H1 (cell line): Measurements from ENCODE around the gene TMEM150B. TPM values are rescaled to one million over a fixed set of nuclear protein-coding genes. Genes with fewer than 3 reads are reported as not detected.

ENCODE experiments used
- CTCF ChIA-PET: fragments of 300-600 bp; sonication (Branson Sonifier 250); formaldehyde crosslinking; loops from one replicate; lab custom pipeline; 2021; ENCODE audit not compliant: partially characterized antibody; lab: Charles Lee
- POLR2A ChIA-PET: fragments of 300-600 bp; sonication (Branson Sonifier 250); formaldehyde crosslinking; loops from one replicate; lab custom pipeline; 2021; ENCODE audit warnings: inconsistent platforms; ENCODE audit not compliant: partially characterized antibody; lab: Charles Lee
- DNase-seq, 2 experiments: peaks; one replicate each; pipeline versions ENCODE4 v3.0.0 to v3.0.0-alpha.2; 2010 to 2022; ENCODE audit warnings: low spot score in 2 of 2, low read depth in 1 of 2, mixed read lengths in 1 of 2
- FAIRE-seq: peaks from 2 replicates; lab custom pipeline; 2011; peaks lifted over from hg19 to GRCh38; lab: Jason Lieb, UNC
- H2AFZ ChIP-seq: 2 replicates; pipeline ENCODE4 v1.8.1; 2012; ENCODE audit warnings: low read length, inconsistent platforms
- H2AK5ac ChIP-seq: 2 replicates; pipeline ENCODE4 v1.6.1; 2013; ENCODE audit warnings: low read depth, low read length
- H2BK120ac ChIP-seq: replicated peaks from 2 replicates; pipeline ENCODE3; 2013; ENCODE audit warnings: low read depth, low read length, inconsistent platforms
- H2BK12ac ChIP-seq: 2 replicates; pipeline ENCODE4 v1.6.1; 2013; ENCODE audit warnings: low read depth, low read length
- H2BK15ac ChIP-seq: 2 replicates; pipeline ENCODE4 v1.6.1; 2013; ENCODE audit warnings: low read length
- H2BK20ac ChIP-seq: 2 replicates; pipeline ENCODE4 v1.6.1; 2013; ENCODE audit warnings: low read length
- H2BK5ac ChIP-seq: 2 replicates; pipeline ENCODE4 v1.6.1; 2013; ENCODE audit warnings: low read depth, low read length
- H3K14ac ChIP-seq: 2 replicates; pipeline ENCODE4 v1.6.1; 2013; ENCODE audit warnings: inconsistent platforms; ENCODE audit not compliant: insufficient read length
- H3K18ac ChIP-seq: 2 replicates; pipeline ENCODE4 v1.6.1; 2013; ENCODE audit warnings: low read length; ENCODE audit errors: extremely low read depth
- H3K23ac ChIP-seq: 2 replicates; pipeline ENCODE4 v1.6.1; 2013; ENCODE audit warnings: inconsistent platforms; ENCODE audit not compliant: insufficient read length
- H3K23me2 ChIP-seq: 2 replicates; pipeline ENCODE4 v1.6.1; 2013; ENCODE audit warnings: low read depth, low read length
- H3K27ac ChIP-seq: 2 replicates; pipeline ENCODE4 v1.6.1; 2011; ENCODE audit warnings: low read depth, low read length, inconsistent platforms
- H3K27me3 ChIP-seq, 4 experiments: replicated peaks in 1 of 4; 1 replicate in 1 of 4; 2 replicates in 3 of 4; pipeline versions ENCODE4 v1.6.1 to v1.8.1; 2011 to 2013; ENCODE audit warnings: low read length in 3 of 4, mild to moderate bottlenecking in 3 of 4, inconsistent platforms in 2 of 4, mixed read lengths in 2 of 4, moderate library complexity in 1 of 4; ENCODE audit not compliant: control insufficient read depth in 3 of 4, insufficient read depth in 3 of 4; ENCODE audit errors: extremely low read depth in 1 of 4
- H3K36me3 ChIP-seq, 4 experiments: 2 replicates each; pipeline versions ENCODE4 v1.6.1 to v1.8.1; 2011 to 2013; ENCODE audit warnings: mild to moderate bottlenecking in 4 of 4, low read length in 3 of 4, moderate library complexity in 2 of 4, control low read depth in 1 of 4, inconsistent platforms in 1 of 4; ENCODE audit not compliant: insufficient read depth in 4 of 4, control insufficient read depth in 2 of 4
- H3K4ac ChIP-seq: replicated peaks from 2 replicates; pipeline ENCODE3; 2013; ENCODE audit warnings: low read length, low read depth, mixed read lengths, inconsistent platforms; ENCODE audit not compliant: insufficient read length
- H3K4me1 ChIP-seq, 4 experiments: replicated peaks in 1 of 4; 1 replicate in 1 of 4; 2 replicates in 3 of 4; pipeline versions ENCODE4 v1.6.1 to v1.8.1; 2011 to 2013; ENCODE audit warnings: low read length in 3 of 4, inconsistent platforms in 2 of 4, mixed read lengths in 1 of 4; ENCODE audit not compliant: insufficient read depth in 4 of 4, control insufficient read depth in 3 of 4
- H3K4me2 ChIP-seq, 2 experiments: 2 replicates each; pipeline versions ENCODE4 v1.6.1 to v1.8.1; 2011 to 2013; ENCODE audit warnings: low read depth in 2 of 2, low read length in 2 of 2, control low read depth in 1 of 2, inconsistent platforms in 1 of 2, mild to moderate bottlenecking in 1 of 2; ENCODE audit not compliant: insufficient read depth in 1 of 2
- H3K4me3 ChIP-seq, 4 experiments: fragments of 200-600, 300-600 bp in 1 of 4; sonication (generic), shearing (Covaris generic), sonication (Bioruptor Twin) in 1 of 4; 2 replicates each; pipeline versions ENCODE4 v1.5.1 to v1.8.1; 2011 to 2016; ENCODE audit warnings: low read length in 4 of 4, low read depth in 3 of 4, control low read depth in 2 of 4, inconsistent platforms in 2 of 4, mild to moderate bottlenecking in 2 of 4, mixed read lengths in 1 of 4, moderate library complexity in 1 of 4; ENCODE audit not compliant: insufficient read depth in 2 of 4; ENCODE audit errors: extremely low read depth in 1 of 4
- H3K56ac ChIP-seq: replicated peaks from 2 replicates; pipeline ENCODE3; 2013; ENCODE audit warnings: low read depth, mild to moderate bottlenecking, mixed read lengths, low read length, inconsistent platforms; ENCODE audit not compliant: insufficient read length
- H3K79me1 ChIP-seq: 2 replicates; pipeline ENCODE4 v1.6.1; 2013; ENCODE audit warnings: low read depth, low read length, control low read depth
- H3K79me2 ChIP-seq, 2 experiments: 2 replicates each; pipeline versions ENCODE4 v1.6.1 to v1.8.1; 2012 to 2013; ENCODE audit warnings: low read length in 2 of 2, mild to moderate bottlenecking in 2 of 2, inconsistent platforms in 1 of 2; ENCODE audit not compliant: insufficient read depth in 2 of 2, control insufficient read depth in 1 of 2
- H3K9ac ChIP-seq, 4 experiments: replicated peaks in 1 of 4; 1 replicate in 1 of 4; 2 replicates in 3 of 4; pipeline versions ENCODE4 v1.6.1 to v1.8.1; 2011 to 2013; ENCODE audit warnings: low read depth in 3 of 4, low read length in 3 of 4, control low read depth in 2 of 4, mild to moderate bottlenecking in 2 of 4, moderate library complexity in 2 of 4, inconsistent platforms in 1 of 4; ENCODE audit errors: extremely low read depth in 1 of 4
- H3K9me3 ChIP-seq, 2 experiments: 2 replicates each; pipeline versions ENCODE4 v1.6.1 to v1.8.1; 2012 to 2013; ENCODE audit warnings: mild to moderate bottlenecking in 2 of 2, moderate library complexity in 2 of 2, control low read depth in 1 of 2, inconsistent platforms in 1 of 2, low read depth in 1 of 2, low read length in 1 of 2, mixed read lengths in 1 of 2; ENCODE audit not compliant: insufficient read depth in 2 of 2
- H4K20me1 ChIP-seq, 2 experiments: replicated peaks in 1 of 2; 2 replicates each; pipeline versions ENCODE3 to v1.8.1; 2011 to 2013; ENCODE audit warnings: inconsistent platforms in 2 of 2, low read length in 2 of 2, mild to moderate bottlenecking in 1 of 2; ENCODE audit not compliant: insufficient read depth in 2 of 2, control insufficient read depth in 1 of 2
- H4K5ac ChIP-seq: 2 replicates; pipeline ENCODE4 v1.6.1; 2013; ENCODE audit warnings: low read length, low read depth, mixed read lengths, inconsistent platforms; ENCODE audit not compliant: insufficient read length
- H4K8ac ChIP-seq: 2 replicates; pipeline ENCODE4 v1.8.0; 2013; ENCODE audit warnings: mild to moderate bottlenecking, moderate library complexity, low read length, inconsistent platforms; ENCODE audit not compliant: insufficient read depth; ENCODE audit errors: extremely low read depth
- H4K91ac ChIP-seq: replicated peaks from 2 replicates; pipeline ENCODE3; 2013; ENCODE audit warnings: low read length, mixed read lengths, inconsistent platforms; ENCODE audit not compliant: insufficient read length
- CBX5 ChIP-seq: fragments of 300-800, 300-1000 bp; sonication (generic); IDR thresholded peaks from 2 replicates; pipeline ENCODE4 v1.7.1; 2016; ENCODE audit warnings: antibody characterized with exemption, low read length, low read depth
- CBX8 ChIP-seq: fragments of 300-800, 300-1000 bp; sonication (generic); IDR thresholded peaks from 2 replicates; pipeline ENCODE4 v1.7.1; 2016; ENCODE audit warnings: low read depth, low read length, borderline replicate concordance
- CREB1 ChIP-seq: IDR thresholded peaks from 2 replicates; pipeline ENCODE4 v1.6.1; 2012; ENCODE audit warnings: inconsistent platforms
- JUND ChIP-seq: IDR thresholded peaks from 2 replicates; pipeline ENCODE4 v1.6.1; 2011; ENCODE audit warnings: mild to moderate bottlenecking, improper control_type of control experiment, low read length
- NANOG ChIP-seq: IDR thresholded peaks from 2 replicates; pipeline ENCODE4 v1.6.1; 2011; ENCODE audit warnings: low read length, low read depth, mild to moderate bottlenecking, inconsistent platforms; ENCODE audit not compliant: insufficient read depth, poor library complexity, severe bottlenecking
- POU5F1 ChIP-seq: IDR thresholded peaks from 2 replicates; pipeline ENCODE4 v1.6.1; 2011; ENCODE audit warnings: low read depth, mild to moderate bottlenecking, low read length, moderate library complexity
- SIRT6 ChIP-seq: IDR thresholded peaks from one replicate; pipeline ENCODE4 v1.7.1; 2012; ENCODE audit warnings: low read length, inconsistent platforms
- TAF1 ChIP-seq: IDR thresholded peaks from 2 replicates; pipeline ENCODE4 v1.6.1; 2011; ENCODE audit warnings: mild to moderate bottlenecking, low read depth, low read length
- YY1 ChIP-seq: IDR thresholded peaks from 2 replicates; pipeline ENCODE4 v1.6.1; 2011; ENCODE audit warnings: low read depth, mild to moderate bottlenecking, low read length
- WGBS, 2 experiments: shearing (Covaris generic) in 1 of 2; methylation state at CpG; one replicate each; pipeline versions ENCODE4 v1.1.6 to v1.1.7; 2013 to 2015; ENCODE audit warnings: low lambda C conversion rate in 2 of 2, mixed read lengths in 2 of 2, inconsistent platforms in 1 of 2, low coverage in 1 of 2, missing lambda C conversion rate in 1 of 2; ENCODE audit not compliant: insufficient replicate concordance in 2 of 2, insufficient coverage in 1 of 2, insufficient read length in 1 of 2; ENCODE audit errors: extremely low coverage in 1 of 2, missing lambda C conversion rate in 1 of 2; 5-methylcytosine and 5-hydroxymethylcytosine counted together
- polyA plus RNA-seq, 7 experiments: library from polyadenylated mRNA; depleted of rRNA in 3 of 7; stranded (reverse) in 5 of 7; unstranded in 2 of 7; fragments of >200 nt in 5 of 7; fragments of 200-250 nt in 2 of 7; gene quantifications; 1 replicate in 5 of 7; 2 replicates in 1 of 7; 4 replicates in 1 of 7; pipeline versions ENCODE4 v1.2.1 to v1.2.3, GENCODE V29; 2011 to 2013; ENCODE audit warnings: missing spikeins in 2 of 7, mixed read lengths in 2 of 7
- total RNA-seq: library from RNA; stranded (reverse); fragmentation: NEBNext Ultra II Directional; extraction: Animal tissue kit (Norgen Biotek cat#: 25700); gene quantifications from 2 replicates; pipeline ENCODE4 v1.2.1, GENCODE V29; 2021
- TF ChIP-seq, protein P1 (sequence below), 3 experiments: IDR thresholded peaks; 1 replicate in 2 of 3; 2 replicates in 1 of 3; pipeline versions ENCODE4 v1.5.1 to v1.6.1; 2011; ENCODE audit warnings: low read length in 3 of 3, mild to moderate bottlenecking in 3 of 3, inconsistent platforms in 2 of 3, low read depth in 1 of 3, moderate library complexity in 1 of 3; ENCODE audit not compliant: insufficient read depth in 1 of 3; ENCODE audit errors: control extremely low read depth in 1 of 3

Gene TMEM150B
- total and polyA plus RNA-seq, 2 of the 8 experiments (the other 6 are each of a cell fraction or from before 2014, with no cell fraction given) = 0.41 to 0.91 TPM

DNA sequence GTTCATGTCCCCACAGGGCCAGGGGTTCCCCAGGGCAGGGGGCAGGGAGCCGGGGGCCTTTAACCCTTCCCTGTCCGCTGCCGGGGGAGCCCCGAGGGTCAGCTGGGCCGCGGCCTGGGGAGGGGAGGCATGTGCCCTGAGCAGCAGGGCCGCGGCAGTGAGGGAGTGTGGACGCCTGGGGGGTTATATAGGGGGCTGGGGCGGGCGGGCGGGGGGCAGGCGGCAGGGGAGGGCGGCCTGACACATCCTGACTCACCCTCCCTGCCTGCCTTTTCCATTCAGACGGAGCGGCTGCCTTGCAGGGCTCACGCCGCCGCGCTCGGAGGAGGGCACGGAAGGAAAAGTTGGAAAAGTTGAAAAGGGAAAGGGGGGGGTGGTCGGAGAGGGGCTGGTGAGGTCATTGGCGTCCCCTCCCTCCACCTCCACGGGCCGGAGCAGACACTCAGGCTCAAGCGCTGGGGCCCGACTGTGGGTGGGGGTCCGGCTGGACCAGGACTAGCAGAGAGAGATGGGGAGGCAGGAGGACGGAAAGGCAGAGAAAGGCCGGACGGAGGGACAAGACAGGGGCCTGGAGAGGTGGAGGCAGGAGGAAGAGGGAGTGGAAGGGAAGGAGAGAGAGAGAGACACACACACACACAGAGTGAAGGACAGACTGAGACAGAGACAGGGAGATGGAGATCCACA lies 45.3 kb upstream of the TMEM150B start, which contains the start of gene IL11:
TSS of gene IL11 (minus strand) at position 159 of the 684 bp plus-strand sequence. CDS start at position 6, 153 bp downstream.
- DNase-seq = no peak
- Histone ChIP-seq H4K20me1 (no peaks in the 10 kb centered on the region), H3K14ac (no peak within 1 kb of the TSS), H3K23me2 (peaks cover 12% of the 10 kb centered on the region; the same call in 1 of the 2 replicates), H3K79me2 (no peaks in the 10 kb centered on the region), H3K9me3 (no peaks in the 10 kb centered on the region), H3K4ac (no peak within 1 kb of the TSS), H2AK5ac (no peak within 1 kb of the TSS; the same call in 1 of the 2 replicates), H3K23ac (no peak within 1 kb of the TSS), H3K18ac (peak within 1 kb of the TSS; percentile 78), H3K36me3 (no peaks in the 10 kb centered on the region), H4K91ac (peak within 1 kb of the TSS; percentile 15), H2BK15ac (0 out of 2 replicates have a peak within 1 kb of the TSS, but pooled peaks have one; percentile 46), H4K5ac (no peak within 1 kb of the TSS), H3K27ac (no peak within 1 kb of the TSS), H3K9ac (no peak within 1 kb of the TSS), H2BK120ac (no peak within 1 kb of the TSS), H3K4me2 (peak within 1 kb of the TSS; percentile 58 to 81), H2BK12ac (peak within 1 kb of the TSS; percentile 90; the same call in 1 of the 2 replicates), H3K27me3 (peaks cover 16 to 54% (median 44%) of the 10 kb centered on the region in 4 experiments), H3K4me1 (peaks cover under 1 to 35% (median 28%) of the 10 kb centered on the region in 4 experiments), H3K56ac (no peak within 1 kb of the TSS), H3K4me3 (peak within 1 kb of the TSS; percentile 24 to 71 (median 47)), H3K79me1 (no peaks in the 10 kb centered on the region), H2BK20ac (no peak within 1 kb of the TSS), H4K8ac (peak within 1 kb of the TSS; percentile 62), H2AFZ (no peak within 1 kb of the TSS; the same call in 1 of the 2 replicates), H2BK5ac (no peak within 1 kb of the TSS; the same call in 1 of the 2 replicates)
- no peak for FAIRE-seq
- CTCF ChIA-PET = interaction anchor here (1.0 to 1.5 kb wide), 4 partner anchors 18 to 73 kb away, joined by 3 to 5 read pairs (median 4); no protein-coding TSS in a partner anchor
- 24% methylated on average over 9 of the region's 32 CpGs; no CpG with 5 or more reads in 1 of the 2 experiments for WGBS, 2 experiments
- POLR2A ChIA-PET = interaction anchor here (0.8 to 7.1 kb wide), 8 partner anchors 13 to 109 kb away, joined by 3 to 58 read pairs (median 14); partner anchors contain the start of genes RPL28, TMEM238 and UBE2S
- TF ChIP-seq, protein P1, sequence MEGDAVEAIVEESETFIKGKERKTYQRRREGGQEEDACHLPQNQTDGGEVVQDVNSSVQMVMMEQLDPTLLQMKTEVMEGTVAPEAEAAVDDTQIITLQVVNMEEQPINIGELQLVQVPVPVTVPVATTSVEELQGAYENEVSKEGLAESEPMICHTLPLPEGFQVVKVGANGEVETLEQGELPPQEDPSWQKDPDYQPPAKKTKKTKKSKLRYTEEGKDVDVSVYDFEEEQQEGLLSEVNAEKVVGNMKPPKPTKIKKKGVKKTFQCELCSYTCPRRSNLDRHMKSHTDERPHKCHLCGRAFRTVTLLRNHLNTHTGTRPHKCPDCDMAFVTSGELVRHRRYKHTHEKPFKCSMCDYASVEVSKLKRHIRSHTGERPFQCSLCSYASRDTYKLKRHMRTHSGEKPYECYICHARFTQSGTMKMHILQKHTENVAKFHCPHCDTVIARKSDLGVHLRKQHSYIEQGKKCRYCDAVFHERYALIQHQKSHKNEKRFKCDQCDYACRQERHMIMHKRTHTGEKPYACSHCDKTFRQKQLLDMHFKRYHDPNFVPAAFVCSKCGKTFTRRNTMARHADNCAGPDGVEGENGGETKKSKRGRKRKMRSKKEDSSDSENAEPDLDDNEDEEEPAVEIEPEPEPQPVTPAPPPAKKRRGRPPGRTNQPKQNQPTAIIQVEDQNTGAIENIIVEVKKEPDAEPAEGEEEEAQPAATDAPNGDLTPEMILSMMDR (IDR thresholded peaks at IDR 0.05; ENCODE audit: control extremely low read depth in 1 of 3, insufficient read depth in 1 of 3, low read depth in 1 of 3, low read length in 3 of 3) = no peak
- TF ChIP-seq JUND (no peak), CREB1 (no peak), SIRT6 (no peak), YY1 (no peak), CBX5 (no peak), NANOG (no peak), TAF1 (no peak), CBX8 (no peak), POU5F1 (no peak)
